OCI-LY3 (cell line): ENCODE data around the gene HIGD2A.
A peak's percentile ranks its signal among the peaks of the same experiment; 100 is the strongest.

ENCODE experiments used
- H2AFZ ChIP-seq: fragments of 200-600, 300-600 bp; shearing (Covaris generic); 2 replicates; pipeline ENCODE4 v1.6.0; 2014; ENCODE audit warnings: antibody characterized with exemption, low read depth, low read length
- H3K27ac ChIP-seq: fragments of 200-600, 300-600 bp; sonication (generic); 2 replicates; pipeline ENCODE4 v1.5.1; 2014; ENCODE audit warnings: mild to moderate bottlenecking, low read length, moderate library complexity, mixed read lengths
- H3K27me3 ChIP-seq: fragments of 200-600, 300-600 bp; sonication (generic); 2 replicates; pipeline ENCODE4 v1.6.1; 2014; ENCODE audit warnings: low read depth, low read length, mixed read lengths
- H3K36me3 ChIP-seq: fragments of 200-600, 300-600 bp; sonication (generic); replicated peaks from 2 replicates; pipeline ENCODE3; 2014; ENCODE audit warnings: low read depth, low read length, mixed read lengths
- H3K4me1 ChIP-seq: fragments of 300-600, 200-600 bp; sonication (generic); 2 replicates; pipeline ENCODE4 v1.6.1; 2014; ENCODE audit warnings: low read length, mixed read lengths
- H3K4me2 ChIP-seq: fragments of 200-600, 300-600 bp; sonication (generic); 2 replicates; pipeline ENCODE4 v1.6.1; 2014; ENCODE audit warnings: low read length, mixed read lengths
- H3K4me3 ChIP-seq: fragments of 300-600, 200-600 bp; sonication (generic); 2 replicates; pipeline ENCODE4 v1.5.1; 2014; ENCODE audit warnings: antibody characterized with exemption, mild to moderate bottlenecking, low read length, moderate library complexity
- H3K79me2 ChIP-seq: fragments of 300-600, 200-600 bp; shearing (Covaris generic); 2 replicates; pipeline ENCODE4 v1.6.1; 2014; ENCODE audit warnings: mild to moderate bottlenecking, low read length, mixed read lengths
- H3K9ac ChIP-seq: fragments of 300-600, 200-600 bp; shearing (Covaris generic); 2 replicates; pipeline ENCODE4 v1.6.0; 2014; ENCODE audit warnings: mild to moderate bottlenecking, low read length, moderate library complexity
- H3K9me3 ChIP-seq: fragments of 200-600, 300-600 bp; shearing (Covaris generic); 2 replicates; pipeline ENCODE4 v1.6.1; 2014; ENCODE audit warnings: low read length, mixed read lengths; ENCODE audit not compliant: insufficient read depth
- H4K20me1 ChIP-seq: fragments of 200-600, 300-600 bp; sonication (generic); 2 replicates; pipeline ENCODE4 v1.6.1; 2016; ENCODE audit warnings: low read length, mixed read lengths; ENCODE audit not compliant: insufficient read depth
- CTCF ChIP-seq: fragments of 200-600, 300-600 bp; sonication (generic); IDR thresholded peaks from 2 replicates; pipeline ENCODE4 v1.5.1; 2014; ENCODE audit warnings: antibody characterized with exemption, low read length, low read depth
- EZH2phosphoT487 ChIP-seq: fragments of 200-600 bp; shearing (Covaris generic); IDR thresholded peaks from 2 replicates; pipeline ENCODE4 v1.6.1; 2018; ENCODE audit warnings: antibody characterized with exemption, mixed run types, low read depth

HIGD2A gene

GRCh38 chr5:176388003-176388443, 528 bp upstream of the HIGD2A start:
- no peaks in the 10 kb centered on the region for H4K20me1 ChIP-seq
- peak overlapping the region; percentile 92; the same call in 1 of the 2 replicates for H3K27ac ChIP-seq
- H3K36me3 ChIP-seq: peaks cover 56% of the 10 kb centered on the region
- peak overlapping the region; percentile 38; the same call in 1 of the 2 replicates for H2AFZ ChIP-seq
- TF ChIP-seq EZH2phosphoT487 (no peak), CTCF (no peak)
- H3K79me2 ChIP-seq: peaks cover 61% of the 10 kb centered on the region
- peak overlapping the region; percentile 96 for H3K4me3 ChIP-seq
- H3K4me2 ChIP-seq: peak overlapping the region; percentile 96
- no peaks in the 10 kb centered on the region for H3K27me3 ChIP-seq
- H3K9ac ChIP-seq: peak overlapping the region; percentile 98
- H3K4me1 ChIP-seq: peaks cover 11% of the 10 kb centered on the region
- no peaks in the 10 kb centered on the region for H3K9me3 ChIP-seq

GRCh38 chr5:176389135-176390123, 878 bp downstream of the HIGD2A start:
- Histone ChIP-seq H3K36me3 (peaks cover 45% of the 10 kb centered on the region), H3K79me2 (peaks cover 61% of the 10 kb centered on the region), H3K9me3 (no peaks in the 10 kb centered on the region), H3K4me1 (peaks cover 11% of the 10 kb centered on the region), H3K4me3 (peak overlapping the region; percentile 96), H3K4me2 (peak overlapping the region; percentile 84), H3K27ac (peak overlapping the region; percentile 92), H3K9ac (peak overlapping the region; percentile 85), H2AFZ (no peak overlapping the region; the same call in 1 of the 2 replicates), H4K20me1 (no peaks in the 10 kb centered on the region), H3K27me3 (no peaks in the 10 kb centered on the region)
- TF ChIP-seq CTCF (no peak), EZH2phosphoT487 (no peak)

GRCh38 chr5:176391479-176391878, 2.9 kb downstream of the HIGD2A start:
- peaks cover 41% of the 10 kb centered on the region for H3K79me2 ChIP-seq
- H2AFZ ChIP-seq: no peak overlapping the region
- peaks cover 27% of the 10 kb centered on the region for H3K36me3 ChIP-seq
- no peaks in the 10 kb centered on the region for H3K27me3 ChIP-seq
- H3K4me2 ChIP-seq: no peak overlapping the region
- no peaks in the 10 kb centered on the region for H3K9me3 ChIP-seq
- H3K27ac ChIP-seq: no peak overlapping the region
- no peaks in the 10 kb centered on the region for H4K20me1 ChIP-seq
- no peak for TF ChIP-seq CTCF
- TF ChIP-seq EZH2phosphoT487: no peak
- H3K4me3 ChIP-seq: no peak overlapping the region
- H3K9ac ChIP-seq: no peak overlapping the region
- H3K4me1 ChIP-seq: peaks cover 10% of the 10 kb centered on the region

GRCh38 chr5:176391999-176392398, 3.4 kb downstream of the HIGD2A start:
- H3K4me1 ChIP-seq: peaks cover 5% of the 10 kb centered on the region
- no peak overlapping the region for H3K4me3 ChIP-seq
- TF ChIP-seq EZH2phosphoT487: no peak
- TF ChIP-seq CTCF: no peak
- no peak overlapping the region for H3K4me2 ChIP-seq
- H2AFZ ChIP-seq: no peak overlapping the region
- H3K9me3 ChIP-seq: no peaks in the 10 kb centered on the region
- no peak overlapping the region for H3K9ac ChIP-seq
- peaks cover 36% of the 10 kb centered on the region for H3K79me2 ChIP-seq
- no peaks in the 10 kb centered on the region for H3K27me3 ChIP-seq
- no peaks in the 10 kb centered on the region for H4K20me1 ChIP-seq
- no peak overlapping the region for H3K27ac ChIP-seq
- peaks cover 23% of the 10 kb centered on the region for H3K36me3 ChIP-seq
